PC-3 (cell line): Measurements from ENCODE around the gene DGKE. TPM values are rescaled to one million over a fixed set of nuclear protein-coding genes. Genes with fewer than 3 reads are reported as not detected.

Source experiments
- ATAC-seq: fragments of 200-7000 bp; cut with Tn5 transposase; 2 replicates; pipeline ENCODE4 v1.9.1; 2020; ENCODE audit warnings: mild to moderate bottlenecking, moderate library complexity
- BruUV-seq: library from RNA; stranded (reverse); fragments of 400-500 nt; replicated peaks from 2 replicates; lab custom pipeline; 2021; lab: Mats Ljungman, UMichigan
- CTCF ChIA-PET: fragments of 300-600 bp; sonication (Branson Sonifier 250); formaldehyde crosslinking; loops from one replicate; lab custom pipeline; 2022; ENCODE audit warnings: antibody characterized with exemption; lab: Charles Lee
- POLR2A ChIA-PET: fragments of 300-600 bp; sonication (Branson Sonifier 250); formaldehyde crosslinking; loops from one replicate; lab custom pipeline; 2022; ENCODE audit warnings: antibody characterized with exemption; ENCODE audit not compliant: unreplicated experiment; lab: Charles Lee
- DNase-seq: peaks from one replicate; pipeline ENCODE4 v3.0.0-alpha.2; 2015
- H2AFZ ChIP-seq: fragments of 300-600 bp; sonication (generic); 2 replicates; pipeline ENCODE4 v1.6.0; 2016; ENCODE audit warnings: antibody characterized with exemption, low read length
- H3F3A ChIP-seq: fragments of 300-600 bp; sonication (generic); one replicate; pipeline ENCODE4 v1.6.0; 2017; ENCODE audit warnings: antibody characterized with exemption, low read length, control low read depth, mild to moderate bottlenecking; ENCODE audit not compliant: unreplicated experiment
- H3K27ac ChIP-seq: fragments of 300-600 bp; sonication (generic); 2 replicates; pipeline ENCODE4 v1.5.1; 2016; ENCODE audit warnings: mild to moderate bottlenecking, low read length
- H3K27me3 ChIP-seq: fragments of 300-600 bp; sonication (generic); 2 replicates; pipeline ENCODE4 v1.6.1; 2016; ENCODE audit warnings: low read length, mixed read lengths
- H3K36me3 ChIP-seq: fragments of 300-600 bp; sonication (generic); 2 replicates; pipeline ENCODE4 v1.6.1; 2016; ENCODE audit warnings: low read depth, mixed run types, low read length, mixed read lengths
- H3K4me1 ChIP-seq: fragments of 300-600 bp; sonication (generic); 2 replicates; pipeline ENCODE4 v1.5.1; 2016; ENCODE audit warnings: low read length; ENCODE audit not compliant: insufficient read depth
- H3K4me2 ChIP-seq: fragments of 300-600 bp; sonication (generic); 2 replicates; pipeline ENCODE4 v1.6.0; 2016; ENCODE audit warnings: low read length
- H3K4me3 ChIP-seq: fragments of 300-600 bp; sonication (generic); 2 replicates; pipeline ENCODE4 v1.5.1; 2016; ENCODE audit warnings: mild to moderate bottlenecking, low read length, mixed read lengths
- H3K79me2 ChIP-seq: fragments of 300-600 bp; sonication (generic); 2 replicates; pipeline ENCODE4 v1.6.1; 2017; ENCODE audit warnings: low read length, mixed read lengths
- H3K9ac ChIP-seq: fragments of 300-600 bp; sonication (generic); 2 replicates; pipeline ENCODE4 v1.6.0; 2016; ENCODE audit warnings: mild to moderate bottlenecking, low read length
- H3K9me2 ChIP-seq: fragments of 300-600 bp; sonication (generic); replicated peaks from 2 replicates; pipeline ENCODE4 v1.6.1; 2016; ENCODE audit warnings: mixed run types, low read length, mixed read lengths
- H3K9me3 ChIP-seq: fragments of 300-600 bp; sonication (generic); 2 replicates; pipeline ENCODE4 v1.6.1; 2016; ENCODE audit warnings: low read length, mixed read lengths
- H4K20me1 ChIP-seq: fragments of 300-600 bp; sonication (generic); 2 replicates; pipeline ENCODE4 v1.6.1; 2016; ENCODE audit warnings: low read length, mixed read lengths
- EZH2 ChIP-seq: fragments of 300-600 bp; sonication (generic); IDR thresholded peaks from one replicate; pipeline ENCODE4 v1.6.1; 2017; ENCODE audit warnings: antibody characterized with exemption, mild to moderate bottlenecking, low read length; ENCODE audit not compliant: unreplicated experiment
- EZH2phosphoT487 ChIP-seq: fragments of 300-600 bp; sonication (generic); IDR thresholded peaks from 2 replicates; pipeline ENCODE4 v1.6.1; 2018; ENCODE audit warnings: mild to moderate bottlenecking, antibody characterized with exemption, low read length, borderline replicate concordance
- intact Hi-C: fragments of 100-400 bp; cut with micrococcal nuclease; formaldehyde crosslinking; loops from 2 replicates; pipeline ENCODE4 v1.9.0; 2023
- total RNA-seq: library from RNA; depleted of rRNA; stranded (reverse); fragments of >200 nt; gene quantifications from 2 replicates; pipeline ENCODE4 v1.2.3, GENCODE V29; 2014
- TF ChIP-seq, protein P1 (sequence below): fragments of 300-600 bp; sonication (generic); conservative IDR thresholded peaks from 2 replicates; pipeline ENCODE4 v1.5.1; 2017; ENCODE audit warnings: antibody characterized with exemption, low read depth, mild to moderate bottlenecking, low read length

DGKE gene
- total RNA-seq, 1 experiment from 2014 or later, result 8.4 TPM

DNA sequence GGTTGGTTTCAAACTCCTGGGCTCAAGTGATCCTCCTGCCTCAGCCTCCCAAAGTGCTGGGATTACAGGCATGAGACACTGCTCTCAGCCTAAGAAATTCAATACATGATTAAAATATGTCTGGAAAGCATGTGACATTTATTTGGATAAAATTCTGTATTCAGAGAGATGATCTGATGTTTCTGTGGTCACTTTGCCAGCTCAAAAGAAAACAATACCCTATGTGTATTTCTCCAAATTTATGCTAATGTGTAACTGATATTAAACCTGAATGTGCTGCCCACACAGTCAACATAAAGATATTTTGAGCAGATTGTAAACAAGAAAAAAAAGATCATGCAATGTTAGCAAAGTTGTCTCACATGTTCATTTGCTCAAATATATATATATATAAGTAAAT, 16.9 kb upstream of the DGKE start:
- CTCF ChIA-PET, result no interaction called here

DNA sequence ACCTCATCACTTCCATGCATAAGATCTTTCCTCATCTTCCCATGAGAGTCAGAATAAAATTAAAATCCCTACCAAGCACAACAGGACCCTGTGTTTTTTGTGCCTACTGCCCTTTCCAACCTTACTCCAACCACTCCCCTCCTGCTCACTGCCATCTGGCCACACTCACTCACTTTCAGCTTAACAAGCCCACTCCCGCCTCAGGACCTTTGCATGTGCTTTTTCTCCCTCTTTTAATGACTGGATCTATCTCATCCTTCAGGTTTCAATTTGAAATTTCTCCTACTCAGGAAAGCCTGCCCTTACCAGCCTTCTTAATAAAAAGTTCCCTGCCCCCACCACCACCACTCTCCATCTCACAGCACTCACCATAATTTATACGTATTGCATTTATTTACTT, 14.9 kb upstream of the DGKE start:
- Histone ChIP-seq H3K9me2 (no peaks in the 10 kb centered on the region), H3K4me1 (no peaks in the 10 kb centered on the region), H2AFZ (peak overlapping the region; percentile 80; the same call in 1 of the 2 replicates), H3K27me3 (no peaks in the 10 kb centered on the region), H3F3A (no peaks in the 10 kb centered on the region), H3K4me3 (no peak overlapping the region), H3K36me3 (no peaks in the 10 kb centered on the region), H4K20me1 (no peaks in the 10 kb centered on the region), H3K4me2 (peak overlapping the region; percentile 63; the same call in 1 of the 2 replicates), H3K27ac (no peak overlapping the region), H3K79me2 (no peaks in the 10 kb centered on the region), H3K9me3 (no peaks in the 10 kb centered on the region), H3K9ac (no peak overlapping the region)
- DNase-seq (no peak), ATAC-seq (no peak)
- TF ChIP-seq, protein P1, sequence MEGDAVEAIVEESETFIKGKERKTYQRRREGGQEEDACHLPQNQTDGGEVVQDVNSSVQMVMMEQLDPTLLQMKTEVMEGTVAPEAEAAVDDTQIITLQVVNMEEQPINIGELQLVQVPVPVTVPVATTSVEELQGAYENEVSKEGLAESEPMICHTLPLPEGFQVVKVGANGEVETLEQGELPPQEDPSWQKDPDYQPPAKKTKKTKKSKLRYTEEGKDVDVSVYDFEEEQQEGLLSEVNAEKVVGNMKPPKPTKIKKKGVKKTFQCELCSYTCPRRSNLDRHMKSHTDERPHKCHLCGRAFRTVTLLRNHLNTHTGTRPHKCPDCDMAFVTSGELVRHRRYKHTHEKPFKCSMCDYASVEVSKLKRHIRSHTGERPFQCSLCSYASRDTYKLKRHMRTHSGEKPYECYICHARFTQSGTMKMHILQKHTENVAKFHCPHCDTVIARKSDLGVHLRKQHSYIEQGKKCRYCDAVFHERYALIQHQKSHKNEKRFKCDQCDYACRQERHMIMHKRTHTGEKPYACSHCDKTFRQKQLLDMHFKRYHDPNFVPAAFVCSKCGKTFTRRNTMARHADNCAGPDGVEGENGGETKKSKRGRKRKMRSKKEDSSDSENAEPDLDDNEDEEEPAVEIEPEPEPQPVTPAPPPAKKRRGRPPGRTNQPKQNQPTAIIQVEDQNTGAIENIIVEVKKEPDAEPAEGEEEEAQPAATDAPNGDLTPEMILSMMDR, result no peak
- no peak for TF ChIP-seq EZH2
- no peak for TF ChIP-seq EZH2phosphoT487
- no TSS peak for BruUV-seq
- ChIA-PET POLR2A (interaction anchor here (0.6 kb wide), 1 partner anchor 201 kb away, joined by 3 read pairs; no protein-coding TSS in a partner anchor), CTCF (interaction anchor here (1.0 to 1.4 kb wide), 6 partner anchors 16 to 320 kb away, joined by 3 to 11 read pairs (median 4); no protein-coding TSS in a partner anchor)
- intact Hi-C loops, result loop anchor here (1.0 to 5.0 kb wide), 3 partner anchors 32 to 143 kb away; partner anchors contain the start of gene COIL

More for the DNA sequence above, 16.9 kb upstream of the DGKE start:
- ATAC-seq, result no peak
- intact Hi-C loops, result loop anchor here (5.0 kb wide), 1 partner anchor 145 kb away; the partner anchor contains the start of gene COIL
- H3K79me2 ChIP-seq, result no peaks in the 10 kb centered on the region
- no peaks in the 10 kb centered on the region for H4K20me1 ChIP-seq
- TF ChIP-seq, protein P1, result no peak
- TF ChIP-seq EZH2phosphoT487, result no peak
- no peak for TF ChIP-seq EZH2
- H3K27me3 ChIP-seq, result no peaks in the 10 kb centered on the region
- BruUV-seq, result no TSS peak
- H3K9ac ChIP-seq, result no peak overlapping the region
- H3K9me2 ChIP-seq, result no peaks in the 10 kb centered on the region
- no peaks in the 10 kb centered on the region for H3K4me1 ChIP-seq
- no peak overlapping the region for H3K4me3 ChIP-seq
- no peaks in the 10 kb centered on the region for H3F3A ChIP-seq
- H3K36me3 ChIP-seq, result no peaks in the 10 kb centered on the region
- H2AFZ ChIP-seq, result no peak overlapping the region
- no peak for DNase-seq
- no peak overlapping the region for H3K27ac ChIP-seq
- H3K4me2 ChIP-seq, result no peak overlapping the region
- POLR2A ChIA-PET, result interaction anchor here (0.6 kb wide), 1 partner anchor 16 kb away, joined by 3 read pairs; no protein-coding TSS in a partner anchor
- H3K9me3 ChIP-seq, result no peaks in the 10 kb centered on the region
